Lung (tissue), 12 donors: Measurements from ENCODE around the gene SLC12A3. TPM values are rescaled to one million over a fixed set of nuclear protein-coding genes. Genes with fewer than 3 reads are reported as not detected.

ENCODE experiments used
- ATAC-seq: fragments of 200-7000 bp; cut with Tn5 transposase; one replicate; pipeline ENCODE4 v1.9.1; 2020; ENCODE audit warnings: moderate number of reproducible peaks; ENCODE audit not compliant: insufficient read depth, low FRiP score
- DNase-seq, 3 donors: peaks; one replicate each; pipeline ENCODE4 v3.0.0-alpha.2; 2013 to 2017
- H3K27ac ChIP-seq, 2 donors: one replicate each; pipeline ENCODE4 v1.5.1; 2013; ENCODE audit warnings: mild to moderate bottlenecking in 2 of 2, moderate library complexity in 2 of 2, control low read depth in 1 of 2, inconsistent platforms in 1 of 2, low read depth in 1 of 2, low read length in 1 of 2
- H3K27me3 ChIP-seq, 3 donors: one replicate each; pipeline ENCODE4 v1.5.1; 2013; ENCODE audit warnings: low read length in 2 of 3; ENCODE audit not compliant: control insufficient read depth in 3 of 3, insufficient read depth in 3 of 3
- H3K36me3 ChIP-seq, 4 donors: one replicate each; pipeline ENCODE4 v1.5.1; 2013; ENCODE audit warnings: low read length in 4 of 4, mild to moderate bottlenecking in 1 of 4, moderate library complexity in 1 of 4; ENCODE audit not compliant: control insufficient read depth in 4 of 4, insufficient read depth in 4 of 4
- H3K4me1 ChIP-seq, 5 donors: one replicate each; pipeline ENCODE4 v1.5.1; 2013; ENCODE audit warnings: low read length in 5 of 5, mild to moderate bottlenecking in 2 of 5, moderate library complexity in 1 of 5; ENCODE audit not compliant: control insufficient read depth in 5 of 5, insufficient read depth in 5 of 5
- H3K4me3 ChIP-seq: one replicate; pipeline ENCODE4 v1.5.1; 2013; ENCODE audit warnings: mild to moderate bottlenecking, control low read depth, moderate library complexity
- H3K9ac ChIP-seq, 2 donors: one replicate each; pipeline ENCODE4 v1.5.1; 2013; ENCODE audit warnings: low read length in 2 of 2, control low read depth in 1 of 2; ENCODE audit not compliant: insufficient read depth in 1 of 2
- H3K9me3 ChIP-seq, 4 donors: one replicate each; pipeline ENCODE4 v1.5.1; 2013; ENCODE audit warnings: low read length in 3 of 4, mild to moderate bottlenecking in 1 of 4, moderate library complexity in 1 of 4; ENCODE audit not compliant: control insufficient read depth in 4 of 4, insufficient read depth in 3 of 4
- WGBS, 2 donors: extraction: QIAGEN DNeasy Blood & Tissue Kit; methylation state at CpG; one replicate each; pipeline ENCODE4 v1.1.7; 2013; 5-methylcytosine and 5-hydroxymethylcytosine counted together
- polyA plus RNA-seq, 2 donors: library from polyadenylated mRNA; stranded (reverse); fragments of 200-250 nt; gene quantifications; one replicate each; pipeline ENCODE4 v1.2.1, GENCODE V29; 2013
- total RNA-seq, 2 donors: library from RNA; depleted of rRNA in 1 of 2; stranded (reverse); fragments of >200 nt in 1 of 2; gene quantifications; one replicate each; pipeline ENCODE4 v1.2.1, GENCODE V29; 2014 to 2021
- TF ChIP-seq, protein P1 (sequence below): IDR thresholded peaks from 2 replicates; pipeline ENCODE4 v1.5.1; 2012; ENCODE audit warnings: mild to moderate bottlenecking; ENCODE audit errors: control extremely low read depth, extremely low read depth
- donor health status: control.
- donor health status: control.
- donor health status: Bipolar disorder and iron deficiency.
- donor health status: healthy.
- donor health status: DM: yes; HTN: yes; CAD: no.

Gene SLC12A3
- total and polyA plus RNA-seq, 4 donors = 0.04 to 0.07 TPM; not detected in 2

DNA sequence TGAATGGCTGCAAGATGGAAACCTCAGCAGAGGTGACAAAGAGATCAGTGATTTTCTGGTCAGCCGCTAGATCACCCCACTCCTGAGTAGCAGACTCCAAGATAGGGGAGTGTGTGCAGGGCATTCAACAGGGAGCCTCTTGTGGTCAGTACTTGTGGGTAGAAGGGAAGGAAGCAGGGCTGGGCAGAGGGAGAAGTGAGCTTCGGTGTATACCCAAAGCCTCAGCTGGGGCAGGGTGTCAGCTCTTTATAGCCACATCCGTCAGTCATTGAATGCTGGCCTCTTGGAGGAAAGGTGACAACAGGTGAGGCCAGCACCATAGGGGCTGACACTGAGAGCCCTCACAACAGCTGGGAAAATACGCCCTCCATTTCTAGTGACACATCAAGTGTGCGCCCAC is 2.2 kb upstream of the SLC12A3 start:
- 54 to 73% methylated on average over 5 of the region's 5 CpGs for WGBS, 2 donors
- H3K4me3 ChIP-seq = no peak overlapping the region
- no peak overlapping the region for H3K27ac ChIP-seq
- ATAC-seq (no peak), DNase-seq (no peak)
- no peaks in the 10 kb centered on the region for H3K27me3 ChIP-seq
- no peaks in the 10 kb centered on the region for H3K36me3 ChIP-seq
- H3K9ac ChIP-seq = no peak overlapping the region
- H3K9me3 ChIP-seq = peaks cover 0 to 2% (median 0%) of the 10 kb centered on the region in 4 donors
- H3K4me1 ChIP-seq = peaks cover 0 to 29% (median 15%) of the 10 kb centered on the region in 5 donors
- TF ChIP-seq, protein P1, sequence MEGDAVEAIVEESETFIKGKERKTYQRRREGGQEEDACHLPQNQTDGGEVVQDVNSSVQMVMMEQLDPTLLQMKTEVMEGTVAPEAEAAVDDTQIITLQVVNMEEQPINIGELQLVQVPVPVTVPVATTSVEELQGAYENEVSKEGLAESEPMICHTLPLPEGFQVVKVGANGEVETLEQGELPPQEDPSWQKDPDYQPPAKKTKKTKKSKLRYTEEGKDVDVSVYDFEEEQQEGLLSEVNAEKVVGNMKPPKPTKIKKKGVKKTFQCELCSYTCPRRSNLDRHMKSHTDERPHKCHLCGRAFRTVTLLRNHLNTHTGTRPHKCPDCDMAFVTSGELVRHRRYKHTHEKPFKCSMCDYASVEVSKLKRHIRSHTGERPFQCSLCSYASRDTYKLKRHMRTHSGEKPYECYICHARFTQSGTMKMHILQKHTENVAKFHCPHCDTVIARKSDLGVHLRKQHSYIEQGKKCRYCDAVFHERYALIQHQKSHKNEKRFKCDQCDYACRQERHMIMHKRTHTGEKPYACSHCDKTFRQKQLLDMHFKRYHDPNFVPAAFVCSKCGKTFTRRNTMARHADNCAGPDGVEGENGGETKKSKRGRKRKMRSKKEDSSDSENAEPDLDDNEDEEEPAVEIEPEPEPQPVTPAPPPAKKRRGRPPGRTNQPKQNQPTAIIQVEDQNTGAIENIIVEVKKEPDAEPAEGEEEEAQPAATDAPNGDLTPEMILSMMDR = no peak

DNA sequence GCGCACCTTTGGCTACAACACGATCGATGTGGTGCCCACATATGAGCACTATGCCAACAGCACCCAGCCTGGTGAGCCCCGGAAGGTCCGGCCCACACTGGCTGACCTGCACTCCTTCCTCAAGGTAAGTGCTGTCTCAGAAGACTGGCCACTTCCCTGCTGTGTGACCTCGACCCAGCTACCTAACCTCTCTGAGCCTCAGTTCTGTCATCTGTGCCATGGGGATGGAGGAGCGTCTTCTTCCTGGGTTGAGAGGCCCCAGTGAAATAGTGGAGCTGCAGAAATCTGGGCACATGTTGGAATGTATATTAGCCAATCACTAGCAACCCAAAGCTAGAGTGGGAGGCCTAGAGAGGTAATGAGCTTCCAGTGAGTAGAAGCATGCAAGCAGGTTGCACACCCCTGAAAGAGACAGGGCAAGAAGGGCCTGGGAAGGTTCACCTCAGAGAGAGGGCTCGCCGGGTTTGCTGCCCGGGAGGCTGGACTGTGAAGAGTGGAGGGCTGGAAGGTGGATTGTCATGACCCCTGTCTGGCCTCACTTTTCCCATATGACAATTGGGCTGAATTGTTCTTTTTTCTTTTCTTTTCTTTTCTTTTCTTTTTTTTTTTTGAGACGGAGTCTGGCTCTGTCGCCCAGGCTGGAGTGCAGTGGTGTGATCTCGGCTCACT is 521 bp downstream of the SLC12A3 start:
- Histone ChIP-seq H3K9me3 (peaks cover 0 to 2% (median 0%) of the 10 kb centered on the region in 4 donors), H3K4me3 (no peak overlapping the region), H3K36me3 (no peaks in the 10 kb centered on the region), H3K27me3 (no peaks in the 10 kb centered on the region), H3K9ac (no peak overlapping the region), H3K4me1 (peaks cover 0 to 25% (median 11%) of the 10 kb centered on the region in 5 donors), H3K27ac (no peak overlapping the region)
- ATAC-seq (no peak), DNase-seq (no peak)
- TF ChIP-seq, protein P1 = no peak
- WGBS, 2 donors = 96 to 99% methylated on average over 11 to 13 of the region's 13 CpGs

DNA sequence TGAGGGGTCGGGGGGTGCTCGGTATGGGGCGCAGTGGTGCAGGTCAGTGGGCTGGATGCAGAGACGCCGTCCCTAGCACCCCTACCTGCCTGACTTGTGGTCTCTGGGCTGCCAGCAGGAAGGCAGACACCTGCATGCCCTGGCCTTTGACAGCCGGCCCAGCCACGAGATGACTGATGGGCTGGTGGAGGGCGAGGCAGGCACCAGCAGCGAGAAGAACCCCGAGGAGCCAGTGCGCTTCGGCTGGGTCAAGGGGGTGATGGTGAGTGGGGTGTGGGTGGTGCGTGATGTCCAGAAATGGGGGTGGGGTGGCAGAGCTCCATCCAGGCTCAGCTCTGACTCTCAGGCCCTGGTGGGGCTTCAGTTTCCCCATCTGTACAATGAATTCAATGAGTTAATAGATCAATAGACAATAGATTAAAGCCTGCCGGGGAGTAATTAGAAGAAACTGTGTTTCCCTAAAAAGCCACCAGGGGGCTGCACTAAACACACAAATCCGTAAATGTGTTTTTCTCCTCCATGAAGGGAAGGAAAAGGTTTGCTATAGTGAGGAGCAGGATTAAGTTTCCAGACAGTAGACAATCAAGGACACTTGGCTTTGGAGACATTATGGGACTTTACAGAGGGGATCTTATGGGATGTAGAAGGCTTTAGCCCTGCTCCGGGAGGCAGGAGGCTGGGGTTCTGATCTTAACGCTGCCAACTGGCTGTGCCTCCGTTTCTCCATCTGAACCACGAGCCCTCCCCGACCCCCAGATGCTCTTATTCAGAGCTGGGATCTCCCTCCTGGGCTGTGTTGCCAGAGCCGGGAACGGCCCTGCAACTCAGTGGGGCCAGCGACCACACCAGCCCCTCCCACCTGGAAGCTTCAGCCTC is 2.2 kb downstream of the SLC12A3 start:
- Histone ChIP-seq H3K36me3 (no peaks in the 10 kb centered on the region), H3K27me3 (no peaks in the 10 kb centered on the region), H3K9ac (no peak overlapping the region), H3K4me3 (no peak overlapping the region), H3K9me3 (peaks cover 0 to 1% (median 0%) of the 10 kb centered on the region in 4 donors), H3K27ac (no peak overlapping the region), H3K4me1 (peaks cover 0 to 11% (median 7%) of the 10 kb centered on the region in 5 donors)
- TF ChIP-seq, protein P1 = peak; percentile 58
- ATAC-seq (peak; percentile 44), DNase-seq (peak; percentile 37 to 77 (median 76))
- WGBS, 2 donors = 58 to 64% methylated on average over 23 of the region's 23 CpGs
